Gastrocnemius medialis (tissue), 4 donors: Measurements from ENCODE around the gene CTNNB1. TPM values are rescaled to one million over a fixed set of nuclear protein-coding genes. Genes with fewer than 3 reads are reported as not detected.

Experiments used
- ATAC-seq, 2 donors: fragments of 150-250 bp; one replicate each; pipeline ENCODE4 v1.9.1; 2016
- DNase-seq, 2 donors: peaks; one replicate each; pipeline ENCODE4 v3.0.0-alpha.2; 2019
- H3K27ac ChIP-seq, 4 donors: fragments of 200-600 bp; sonication (generic); 1 replicate in 1 of 4; 2 replicates in 3 of 4; pipeline ENCODE4 v1.5.1; 2016 to 2018; ENCODE audit warnings: mild to moderate bottlenecking in 2 of 4, moderate library complexity in 1 of 4
- H3K27me3 ChIP-seq, 3 donors: fragments of 200-600 bp; sonication (generic) in 2 of 3; 1 replicate in 1 of 3; 2 replicates in 2 of 3; pipeline versions ENCODE4 v1.5.1 to v1.6.0; 2016 to 2019; ENCODE audit warnings: mild to moderate bottlenecking in 1 of 3, moderate library complexity in 1 of 3
- H3K36me3 ChIP-seq, 2 donors: fragments of 200-600 bp; sonication (generic) in 1 of 2; one replicate each; pipeline ENCODE4 v1.5.1; 2017 to 2018
- H3K4me1 ChIP-seq, 2 donors: fragments of 200-600 bp; sonication (generic) in 1 of 2; one replicate each; pipeline ENCODE4 v1.5.1; 2016 to 2017; ENCODE audit warnings: mild to moderate bottlenecking in 2 of 2
- H3K4me3 ChIP-seq, 4 donors: fragments of 200-600 bp; sonication (generic) in 3 of 4; 1 replicate in 1 of 4; 2 replicates in 3 of 4; pipeline ENCODE4 v1.5.1; 2016 to 2019; ENCODE audit warnings: mild to moderate bottlenecking in 2 of 4
- H3K9me3 ChIP-seq, 3 donors: fragments of 200-600 bp; sonication (generic) in 2 of 3; 1 replicate in 1 of 3; 2 replicates in 2 of 3; pipeline ENCODE4 v1.5.1; 2016 to 2019
- CTCF ChIP-seq, 5 experiments: fragments of 450-650 bp in 3 of 5; fragments of 200-600 bp in 2 of 5; sonication (generic) in 2 of 5; IDR thresholded peaks in 4 of 5; conservative IDR thresholded peaks in 1 of 5; 1 replicate in 4 of 5; 2 replicates in 1 of 5; pipeline ENCODE4 v1.5.1; 2016 to 2019; ENCODE audit warnings: antibody characterized with exemption in 5 of 5, mild to moderate bottlenecking in 3 of 5, moderate library complexity in 3 of 5
- POLR2A ChIP-seq, 2 donors: fragments of 450-650 bp; IDR thresholded peaks; one replicate each; pipeline ENCODE4 v1.6.1; 2017; ENCODE audit warnings: antibody characterized with exemption in 2 of 2, mild to moderate bottlenecking in 2 of 2, moderate library complexity in 2 of 2
- in situ Hi-C, 4 donors: fragments of 200-750 bp; cut with MboI; loops; one replicate each; pipeline versions ENCODE4 v1.15.0 to v1.8.0; 2017; ENCODE audit warnings: low sequenced_read_pairs in 4 of 4
- intact Hi-C: fragments of 100-400 bp; cut with DNase I; formaldehyde crosslinking; loops from one replicate; pipeline ENCODE4 v1.15.1; 2023; ENCODE audit warnings: low total_unique reads
- total RNA-seq, 4 donors: library from RNA; depleted of rRNA; stranded (reverse); fragments of >200 nt; gene quantifications; one replicate each; pipeline versions ENCODE4 v1.1.0 to v1.2.3, GENCODE V29; 2016

The CTNNB1 gene
- total RNA-seq, 4 donors from 2014 or later = 114 to 157 (median 150) TPM

DNA sequence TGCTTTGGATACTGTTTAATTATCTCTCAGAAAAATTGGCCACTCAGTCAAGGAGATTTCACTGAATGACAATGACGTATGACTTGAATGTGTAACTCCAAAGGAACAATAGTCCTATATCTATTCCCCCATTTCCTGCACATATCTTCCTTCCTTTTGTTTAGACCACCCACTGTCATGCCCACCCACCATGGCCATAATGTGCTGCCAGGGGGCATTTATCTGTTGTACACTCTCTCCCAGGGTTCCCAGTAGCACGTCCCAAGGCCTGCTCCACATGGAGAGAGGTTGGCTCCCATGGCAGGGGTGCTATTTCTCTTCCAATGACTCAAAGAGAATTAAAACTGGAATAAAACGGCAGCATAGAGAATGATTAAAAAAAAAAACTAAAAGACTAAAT, 36.8 kb upstream of the CTNNB1 start:
- intact Hi-C loops (no loop called here), in situ Hi-C loops (no loop called here)
- TF ChIP-seq POLR2A (IDR thresholded peaks at IDR 0.05) = no peak

DNA sequence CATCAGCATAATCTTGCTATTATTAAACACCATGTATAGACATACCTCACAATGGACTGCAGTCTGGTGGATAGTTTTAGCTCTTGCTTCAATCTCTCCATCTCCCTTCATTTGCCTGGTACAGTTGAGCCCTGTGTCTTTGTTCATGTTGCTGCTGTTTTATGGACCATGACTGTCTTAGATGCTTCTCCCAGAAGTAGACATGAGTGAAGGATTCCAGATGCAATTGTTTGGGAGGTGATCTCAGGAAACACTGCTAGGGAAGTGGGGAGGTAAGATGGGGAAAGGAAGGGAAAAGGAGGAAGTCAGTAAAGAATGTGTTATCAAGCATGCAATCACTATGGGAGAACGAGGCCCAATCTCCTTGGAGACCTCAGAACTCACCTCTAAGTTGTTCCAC, 36.3 kb upstream of the CTNNB1 start:
- H3K27ac ChIP-seq = no peak overlapping the region
- in situ Hi-C loops = no loop called here
- no peaks in the 10 kb centered on the region for H3K27me3 ChIP-seq
- ATAC-seq (no peak), DNase-seq (no peak)
- H3K4me3 ChIP-seq = no peak overlapping the region
- H3K9me3 ChIP-seq = no peaks in the 10 kb centered on the region
- intact Hi-C loops = no loop called here
- no peaks in the 10 kb centered on the region for H3K36me3 ChIP-seq
- H3K4me1 ChIP-seq = no peaks in the 10 kb centered on the region
- no peak for TF ChIP-seq POLR2A (IDR thresholded peaks at IDR 0.05)
- no peak for TF ChIP-seq CTCF (IDR thresholded peaks at IDR 0.05 in 4 of 5, conservative IDR thresholded peaks at IDR 0.05 in 1 of 5)

More for the DNA sequence above, 36.8 kb upstream of the CTNNB1 start:
- H3K36me3 ChIP-seq = no peaks in the 10 kb centered on the region
- no peaks in the 10 kb centered on the region for H3K9me3 ChIP-seq
- H3K4me1 ChIP-seq = no peaks in the 10 kb centered on the region
- DNase-seq (no peak), ATAC-seq (no peak)
- no peak overlapping the region for H3K4me3 ChIP-seq
- no peak overlapping the region for H3K27ac ChIP-seq
- H3K27me3 ChIP-seq = no peaks in the 10 kb centered on the region

- TF ChIP-seq CTCF (IDR thresholded peaks at IDR 0.05 in 4 of 5, conservative IDR thresholded peaks at IDR 0.05 in 1 of 5) = no peak
- no peak for TF ChIP-seq POLR2A (IDR thresholded peaks at IDR 0.05)
- Histone ChIP-seq H3K4me1 (no peaks in the 10 kb centered on the region), H3K9me3 (no peaks in the 10 kb centered on the region), H3K27ac (no peak overlapping the region), H3K27me3 (no peaks in the 10 kb centered on the region), H3K36me3 (no peaks in the 10 kb centered on the region), H3K4me3 (no peak overlapping the region)
- no peak for DNase-seq
- no peak for ATAC-seq
- intact Hi-C loops = no loop called here
- in situ Hi-C loops = no loop called here
Measured at GRCh38 chr3:41163421-41163820, 35.9 kb upstream of the CTNNB1 start.

GRCh38 chr3:41164777-41165176, 34.5 kb upstream of the CTNNB1 start:
- H3K4me1 ChIP-seq = no peaks in the 10 kb centered on the region
- intact Hi-C loops = no loop called here
- no peaks in the 10 kb centered on the region for H3K27me3 ChIP-seq
- no peak for DNase-seq
- H3K36me3 ChIP-seq = no peaks in the 10 kb centered on the region
- H3K9me3 ChIP-seq = no peaks in the 10 kb centered on the region
- H3K4me3 ChIP-seq = no peak overlapping the region
- in situ Hi-C loops = no loop called here
- no peak overlapping the region for H3K27ac ChIP-seq
- TF ChIP-seq CTCF (IDR thresholded peaks at IDR 0.05 in 4 of 5, conservative IDR thresholded peaks at IDR 0.05 in 1 of 5) (no peak), POLR2A (IDR thresholded peaks at IDR 0.05) (no peak)
- ATAC-seq = no peak

- DNase-seq (no peak), ATAC-seq (no peak)
- no peaks in the 10 kb centered on the region for H3K9me3 ChIP-seq
- no peak overlapping the region for H3K4me3 ChIP-seq
- no peaks in the 10 kb centered on the region for H3K27me3 ChIP-seq
- intact Hi-C loops (no loop called here), in situ Hi-C loops (no loop called here)
- no peaks in the 10 kb centered on the region for H3K36me3 ChIP-seq
- no peak for TF ChIP-seq CTCF (IDR thresholded peaks at IDR 0.05 in 4 of 5, conservative IDR thresholded peaks at IDR 0.05 in 1 of 5)
- H3K4me1 ChIP-seq = no peaks in the 10 kb centered on the region
- H3K27ac ChIP-seq = no peak overlapping the region
Measured at GRCh38 chr3:41167722-41168497, 31.4 kb upstream of the CTNNB1 start.
